ENCODE data around the gene PCMTD2. TPM values are rescaled to one million over a fixed set of nuclear protein-coding genes. Genes with fewer than 3 reads are reported as not detected.
"Not testable (repeated sequence)": the region's sequence is repeated elsewhere in the genome, so short reads cannot be mapped to it uniquely, and the experiment has no call there.

Gene PCMTD2
- total RNA-seq, 1 donor from 2014 or later: 85.6 TPM

- DNase-seq (ENCODE audit: low spot score): no peak
- intact Hi-C loops (cut with DNase I): no loop called here
These were observed 32.6 kb upstream of the PCMTD2 start for GRCh38 chr20:64222851-64223525.

GRCh38 chr20:64223526-64224067 lies 32.0 kb upstream of the PCMTD2 start:
- DNase-seq (ENCODE audit: low spot score) (no peak), ATAC-seq (peak; percentile 56)
- intact Hi-C loops (cut with DNase I): no loop called here

More at GRCh38 chr20:64222851-64223525, 32.6 kb upstream of the PCMTD2 start:
- no peak for ATAC-seq

- no peak for ATAC-seq
- intact Hi-C loops (cut with DNase I): no loop called here
- no peak for DNase-seq (ENCODE audit: low spot score)
These were observed 31.0 kb upstream of the PCMTD2 start for GRCh38 chr20:64224351-64225170.

GRCh38 chr20:64225171-64225595 lies 30.4 kb upstream of the PCMTD2 start:
- DNase-seq (ENCODE audit: low spot score): no peak
- no peak for ATAC-seq
- intact Hi-C loops (cut with DNase I): no loop called here

- intact Hi-C loops (cut with DNase I): no loop called here
- ATAC-seq (no peak), DNase-seq (ENCODE audit: low spot score) (no peak)
These were observed 29.5 kb upstream of the PCMTD2 start for GRCh38 chr20:64225828-64226598.

- DNase-seq (ENCODE audit: low spot score) (no peak), ATAC-seq (no peak)
- intact Hi-C loops (cut with DNase I): no loop called here
These were observed 28.6 kb upstream of the PCMTD2 start for GRCh38 chr20:64226686-64227580.

GRCh38 chr20:64228086-64228653 lies 27.4 kb upstream of the PCMTD2 start:
- no peak for ATAC-seq
- DNase-seq (ENCODE audit: low spot score): no peak
- intact Hi-C loops (cut with DNase I): no loop called here

- DNase-seq (ENCODE audit: low spot score): no peak
- ATAC-seq: no peak
- intact Hi-C loops (cut with DNase I): no loop called here
These were observed 26.6 kb upstream of the PCMTD2 start for GRCh38 chr20:64228751-64229506.

- intact Hi-C loops (cut with DNase I): no loop called here
- DNase-seq (ENCODE audit: low spot score) (no peak), ATAC-seq (no peak)
These were observed 26.0 kb upstream of the PCMTD2 start for GRCh38 chr20:64229507-64230061.

- ATAC-seq (no peak), DNase-seq (ENCODE audit: low spot score) (no peak)
- intact Hi-C loops (cut with DNase I): no loop called here
These were observed 24.9 kb upstream of the PCMTD2 start for GRCh38 chr20:64230461-64231145.

GRCh38 chr20:64231621-64232550 lies 23.7 kb upstream of the PCMTD2 start:
- intact Hi-C loops (cut with DNase I): no loop called here
- ATAC-seq (no peak), DNase-seq (ENCODE audit: low spot score) (no peak)

- no peak for ATAC-seq
- DNase-seq (ENCODE audit: low spot score): no peak
- intact Hi-C loops (cut with DNase I): no loop called here
These were observed 22.8 kb upstream of the PCMTD2 start for GRCh38 chr20:64232794-64233193.

GRCh38 chr20:64233725-64234124 lies 21.8 kb upstream of the PCMTD2 start:
- no peak for ATAC-seq
- no peak for DNase-seq (ENCODE audit: low spot score)
- intact Hi-C loops (cut with DNase I): no loop called here

GRCh38 chr20:64234291-64234791 lies 21.2 kb upstream of the PCMTD2 start:
- DNase-seq (ENCODE audit: low spot score) (no peak), ATAC-seq (no peak)
- intact Hi-C loops (cut with DNase I): no loop called here

- intact Hi-C loops (cut with DNase I); ATAC-seq; DNase-seq (ENCODE audit: low spot score): not testable (repeated sequence)
These were observed 20.5 kb upstream of the PCMTD2 start for GRCh38 chr20:64234921-64235565.

Measured in sciatic nerve (tissue), 2 donors.